Fibroblast of lung (primary cell): ENCODE results near the gene ZNF831.

ENCODE experiments used
- EZH2 ChIP-seq: IDR thresholded peaks from 2 replicates; pipeline ENCODE4 v1.5.1; 2012; ENCODE audit warnings: low read length, control low read depth, mild to moderate bottlenecking; ENCODE audit errors: missing control alignments
- TF ChIP-seq, protein P1 (sequence below), 2 donors: IDR thresholded peaks in 1 of 2; conservative IDR thresholded peaks in 1 of 2; 1 replicate in 1 of 2; 2 replicates in 1 of 2; pipeline ENCODE4 v1.5.1; 2011 to 2012; ENCODE audit warnings: low read length in 2 of 2, control low read depth in 1 of 2, inconsistent platforms in 1 of 2, low read depth in 1 of 2, mild to moderate bottlenecking in 1 of 2

DNA sequence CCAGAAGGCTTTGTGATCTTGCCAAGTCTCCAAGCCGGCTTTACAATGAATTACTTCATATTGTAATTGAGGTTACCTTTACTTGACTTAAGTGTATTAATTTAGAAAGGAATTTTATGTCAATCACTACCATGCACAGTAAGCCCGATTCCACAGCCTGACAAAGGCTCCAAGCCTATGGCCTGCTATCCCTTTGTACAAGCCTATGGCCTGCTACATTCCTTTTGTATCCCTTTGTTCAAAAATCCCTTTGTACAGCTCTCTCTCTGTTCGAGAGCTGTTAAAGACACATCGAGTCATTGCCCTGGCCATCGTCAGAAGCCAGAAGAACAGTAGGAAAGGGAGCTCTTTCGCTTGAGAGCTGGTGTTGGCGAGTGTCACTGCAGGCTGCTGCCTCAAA lies 134.1 kb downstream of the ZNF831 start:
- TF ChIP-seq, protein P1, sequence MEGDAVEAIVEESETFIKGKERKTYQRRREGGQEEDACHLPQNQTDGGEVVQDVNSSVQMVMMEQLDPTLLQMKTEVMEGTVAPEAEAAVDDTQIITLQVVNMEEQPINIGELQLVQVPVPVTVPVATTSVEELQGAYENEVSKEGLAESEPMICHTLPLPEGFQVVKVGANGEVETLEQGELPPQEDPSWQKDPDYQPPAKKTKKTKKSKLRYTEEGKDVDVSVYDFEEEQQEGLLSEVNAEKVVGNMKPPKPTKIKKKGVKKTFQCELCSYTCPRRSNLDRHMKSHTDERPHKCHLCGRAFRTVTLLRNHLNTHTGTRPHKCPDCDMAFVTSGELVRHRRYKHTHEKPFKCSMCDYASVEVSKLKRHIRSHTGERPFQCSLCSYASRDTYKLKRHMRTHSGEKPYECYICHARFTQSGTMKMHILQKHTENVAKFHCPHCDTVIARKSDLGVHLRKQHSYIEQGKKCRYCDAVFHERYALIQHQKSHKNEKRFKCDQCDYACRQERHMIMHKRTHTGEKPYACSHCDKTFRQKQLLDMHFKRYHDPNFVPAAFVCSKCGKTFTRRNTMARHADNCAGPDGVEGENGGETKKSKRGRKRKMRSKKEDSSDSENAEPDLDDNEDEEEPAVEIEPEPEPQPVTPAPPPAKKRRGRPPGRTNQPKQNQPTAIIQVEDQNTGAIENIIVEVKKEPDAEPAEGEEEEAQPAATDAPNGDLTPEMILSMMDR (conservative IDR thresholded peaks at IDR 0.05 in 1 of 2, IDR thresholded peaks at IDR 0.05 in 1 of 2; ENCODE audit: low read depth in 1 of 2, low read length in 2 of 2), result no peak
- no peak for TF ChIP-seq EZH2
